ENCODE results near the gene LTB4R2.

LTB4R2 gene

GRCh38 chr14:24309538-24310264, at the start of gene LTB4R2:
LTB4R2 (plus strand) TSS chr14:24310140; CDS start chr14:24310665, 525 bp downstream.
- no peak for DNase-seq (ENCODE audit: low spot score)

- DNase-seq (ENCODE audit: low spot score), result no peak
Measured at GRCh38 chr14:24260780-24261157, 49.2 kb upstream of the LTB4R2 start.

- no peak for DNase-seq (ENCODE audit: low spot score)
Measured at GRCh38 chr14:24261256-24261968, 48.5 kb upstream of the LTB4R2 start.

- DNase-seq (ENCODE audit: low spot score), result no peak
Measured at GRCh38 chr14:24261969-24262327, 48.0 kb upstream of the LTB4R2 start.

- no peak for DNase-seq (ENCODE audit: low spot score)
Measured at GRCh38 chr14:24262821-24263733, 46.9 kb upstream of the LTB4R2 start, which contains the start of gene TGM1. TGM1 (minus strand) TSS chr14:24263177; CDS start chr14:24262352, 825 bp downstream.

- DNase-seq (ENCODE audit: low spot score), result no peak
Measured at GRCh38 chr14:24263848-24264247, 46.1 kb upstream of the LTB4R2 start.

- no peak for DNase-seq (ENCODE audit: low spot score)
Measured at GRCh38 chr14:24264298-24264697, 45.6 kb upstream of the LTB4R2 start.

GRCh38 chr14:24266344-24267244, 43.3 kb upstream of the LTB4R2 start:
- no peak for DNase-seq (ENCODE audit: low spot score)

GRCh38 chr14:24267516-24267915, 42.4 kb upstream of the LTB4R2 start:
- DNase-seq (ENCODE audit: low spot score), result no peak

GRCh38 chr14:24268225-24268624, 41.7 kb upstream of the LTB4R2 start:
- DNase-seq (ENCODE audit: low spot score), result no peak

GRCh38 chr14:24269368-24269767, 40.6 kb upstream of the LTB4R2 start:
- no peak for DNase-seq (ENCODE audit: low spot score)

GRCh38 chr14:24269910-24270536, 39.9 kb upstream of the LTB4R2 start:
- DNase-seq (ENCODE audit: low spot score), result no peak

- no peak for DNase-seq (ENCODE audit: low spot score)
Measured at GRCh38 chr14:24270537-24271133, 39.3 kb upstream of the LTB4R2 start.

- DNase-seq (ENCODE audit: low spot score), result peak; percentile 78
Measured at GRCh38 chr14:24271134-24271833, 38.7 kb upstream of the LTB4R2 start, which contains the start of gene RABGGTA. RABGGTA (minus strand) TSS chr14:24271597; CDS start chr14:24271115, 482 bp downstream.

GRCh38 chr14:24271834-24272263, 38.1 kb upstream of the LTB4R2 start:
- DNase-seq (ENCODE audit: low spot score), result no peak

- DNase-seq (ENCODE audit: low spot score), result no peak
Measured at GRCh38 chr14:24272467-24272866, 37.5 kb upstream of the LTB4R2 start.

GRCh38 chr14:24273422-24273998, 36.4 kb upstream of the LTB4R2 start:
- DNase-seq (ENCODE audit: low spot score), result peak; percentile 9

GRCh38 chr14:24274101-24274543, 35.8 kb upstream of the LTB4R2 start:
- peak; percentile 87 for DNase-seq (ENCODE audit: low spot score)

- DNase-seq (ENCODE audit: low spot score), result no peak
Measured at GRCh38 chr14:24277071-24277470, 32.9 kb upstream of the LTB4R2 start.

Measured in pons (tissue), 1 donor.